ENCODE measurements around the gene ST6GAL1.
A peak's percentile ranks its signal among the peaks of the same experiment; 100 is the strongest.

ST6GAL1 gene

DNA sequence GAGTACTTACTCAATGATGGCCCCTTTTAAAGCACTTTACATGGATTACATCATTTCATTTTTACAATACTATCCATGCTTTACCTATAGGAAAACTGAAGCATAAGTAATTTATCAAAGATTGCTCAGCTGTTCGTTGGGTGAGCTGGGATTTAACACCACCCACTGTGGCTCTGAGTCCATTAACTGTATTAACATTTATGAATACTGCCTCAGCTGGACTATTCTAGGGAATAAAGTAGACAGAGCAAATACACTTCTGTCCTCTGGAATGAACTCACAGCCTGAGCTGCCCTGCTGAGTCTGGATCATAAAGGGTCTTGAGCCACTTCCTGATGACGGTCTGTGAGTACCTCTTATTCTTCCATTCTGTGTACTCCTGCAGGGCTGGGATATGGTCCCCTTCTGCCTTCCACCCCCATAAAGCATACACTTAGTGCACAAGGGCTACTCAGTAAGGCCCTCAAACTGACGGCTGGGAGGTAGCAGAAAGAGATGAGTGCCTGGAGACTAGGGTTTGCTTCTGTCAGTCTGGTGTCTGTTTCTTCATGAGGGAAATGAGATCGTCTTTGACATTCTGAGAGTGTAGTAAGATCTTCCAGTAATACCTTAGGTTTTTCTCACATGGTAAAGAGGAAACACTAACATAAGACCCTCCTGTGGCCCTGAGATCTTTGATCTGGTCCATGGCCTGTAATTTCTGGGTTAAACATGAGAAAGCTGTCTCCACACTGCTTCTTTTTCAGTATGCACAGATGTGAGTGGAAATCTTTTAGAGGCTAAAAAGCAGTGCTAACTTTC, 12.6 kb upstream of the ST6GAL1 start:
- no peak for DNase-seq

DNA sequence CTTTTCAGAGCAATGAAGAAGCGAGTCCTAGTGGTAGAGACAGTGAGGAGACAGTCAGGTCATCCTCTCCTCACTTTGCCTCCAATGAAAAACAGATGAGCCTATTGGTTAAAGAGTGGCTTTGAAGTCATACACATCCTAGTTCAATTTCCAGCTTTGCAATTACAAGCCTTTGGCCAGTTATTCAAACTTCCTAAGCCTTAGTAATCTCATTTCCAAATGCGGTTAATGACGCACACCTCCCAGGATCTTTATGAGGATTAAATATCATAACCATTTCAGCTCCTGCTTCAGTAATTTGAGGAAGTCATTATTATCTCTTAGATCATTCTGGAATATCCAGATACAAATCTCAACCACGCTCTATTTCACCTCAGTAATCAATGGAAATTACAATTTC, 10.0 kb upstream of the ST6GAL1 start:
- DNase-seq, result no peak

GRCh38 chr3:186920796-186921195, 9.5 kb upstream of the ST6GAL1 start:
- DNase-seq, result no peak

GRCh38 chr3:186921578-186921977, 8.7 kb upstream of the ST6GAL1 start:
- DNase-seq, result peak; percentile 72

DNA sequence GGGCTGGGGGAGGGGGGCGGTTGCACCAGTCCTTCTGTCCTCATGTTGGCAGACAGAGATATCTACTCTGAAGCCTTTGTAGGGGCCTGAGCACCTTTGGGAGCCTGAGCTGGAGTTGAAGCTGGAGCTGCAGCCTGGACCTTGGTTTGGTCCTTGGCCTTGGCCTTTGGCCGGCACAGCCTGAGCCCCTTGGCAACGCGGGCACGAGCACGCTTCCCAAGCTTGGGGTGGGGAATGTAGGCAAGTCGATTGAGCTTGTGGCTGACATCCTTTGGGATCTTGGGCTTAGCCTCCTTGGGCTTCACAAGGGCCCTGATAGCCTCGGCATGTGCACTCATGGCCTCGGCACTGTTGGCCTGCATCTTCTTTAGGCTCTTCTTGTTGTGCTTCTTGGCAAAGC, 8.1 kb upstream of the ST6GAL1 start:
- DNase-seq, result no peak

DNA sequence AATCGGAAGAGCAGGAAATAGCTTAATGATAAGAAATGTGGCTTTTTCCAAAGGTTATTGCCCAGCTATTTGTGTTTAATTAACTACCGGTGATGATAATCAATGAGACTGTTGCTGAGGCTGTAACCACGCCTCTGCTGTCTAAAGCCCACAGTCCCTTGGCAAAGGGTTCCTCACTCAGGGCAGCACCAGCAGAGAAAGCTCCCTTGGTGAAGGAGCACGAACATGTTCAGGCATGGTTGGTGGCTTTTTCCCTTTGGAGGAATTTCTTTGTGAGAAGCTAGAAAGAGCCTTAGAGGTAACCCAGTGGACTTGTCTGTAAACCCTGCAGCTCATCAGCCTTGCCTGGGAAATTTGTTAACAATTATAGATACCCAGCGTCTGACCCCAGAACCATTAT, 7.5 kb upstream of the ST6GAL1 start:
- DNase-seq, result no peak

GRCh38 chr3:186923241-186923640, 7.1 kb upstream of the ST6GAL1 start:
- no peak for DNase-seq

DNA sequence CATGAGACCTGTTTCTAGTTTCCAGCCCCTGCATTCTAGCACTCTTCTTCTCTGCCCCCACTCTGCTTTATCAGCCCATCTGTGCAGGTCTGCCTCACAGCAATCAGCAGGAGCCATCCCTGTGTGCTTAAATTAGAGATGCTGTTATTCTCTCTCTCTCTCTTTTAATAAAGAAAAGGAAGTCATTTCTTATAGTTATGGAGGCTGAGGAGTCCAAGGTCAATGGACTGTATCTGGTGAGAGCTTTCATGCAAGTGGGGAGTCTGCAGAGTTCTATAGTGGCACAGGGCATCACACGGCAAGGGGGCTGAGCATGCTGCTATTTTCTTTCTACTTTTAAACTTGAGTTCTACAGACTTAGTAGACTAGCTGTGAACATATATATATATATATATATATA, 4.5 kb upstream of the ST6GAL1 start:
- no peak for DNase-seq

DNA sequence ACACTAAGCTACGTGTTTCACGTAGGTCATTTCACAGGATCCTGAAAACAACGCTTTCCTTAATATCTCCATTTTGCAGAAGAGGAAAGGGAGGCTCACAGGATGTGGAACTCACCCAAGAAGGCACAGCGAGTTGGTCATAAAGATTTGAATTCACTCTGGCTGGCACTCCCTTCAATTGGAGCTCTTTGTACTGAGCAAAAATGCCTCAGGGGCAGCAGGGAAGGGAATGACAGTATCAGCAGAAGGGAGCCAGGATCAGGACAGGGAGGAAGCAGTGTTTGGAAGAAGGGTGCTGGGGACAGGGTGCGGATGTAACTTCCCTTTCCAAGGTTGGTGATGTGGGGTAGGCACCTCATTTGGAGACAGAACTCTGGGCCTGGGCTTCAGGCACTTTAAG, 1.1 kb upstream of the ST6GAL1 start:
- no peak for DNase-seq

GRCh38 chr3:186929685-186930084, 641 bp upstream of the ST6GAL1 start:
- DNase-seq, result no peak

DNA sequence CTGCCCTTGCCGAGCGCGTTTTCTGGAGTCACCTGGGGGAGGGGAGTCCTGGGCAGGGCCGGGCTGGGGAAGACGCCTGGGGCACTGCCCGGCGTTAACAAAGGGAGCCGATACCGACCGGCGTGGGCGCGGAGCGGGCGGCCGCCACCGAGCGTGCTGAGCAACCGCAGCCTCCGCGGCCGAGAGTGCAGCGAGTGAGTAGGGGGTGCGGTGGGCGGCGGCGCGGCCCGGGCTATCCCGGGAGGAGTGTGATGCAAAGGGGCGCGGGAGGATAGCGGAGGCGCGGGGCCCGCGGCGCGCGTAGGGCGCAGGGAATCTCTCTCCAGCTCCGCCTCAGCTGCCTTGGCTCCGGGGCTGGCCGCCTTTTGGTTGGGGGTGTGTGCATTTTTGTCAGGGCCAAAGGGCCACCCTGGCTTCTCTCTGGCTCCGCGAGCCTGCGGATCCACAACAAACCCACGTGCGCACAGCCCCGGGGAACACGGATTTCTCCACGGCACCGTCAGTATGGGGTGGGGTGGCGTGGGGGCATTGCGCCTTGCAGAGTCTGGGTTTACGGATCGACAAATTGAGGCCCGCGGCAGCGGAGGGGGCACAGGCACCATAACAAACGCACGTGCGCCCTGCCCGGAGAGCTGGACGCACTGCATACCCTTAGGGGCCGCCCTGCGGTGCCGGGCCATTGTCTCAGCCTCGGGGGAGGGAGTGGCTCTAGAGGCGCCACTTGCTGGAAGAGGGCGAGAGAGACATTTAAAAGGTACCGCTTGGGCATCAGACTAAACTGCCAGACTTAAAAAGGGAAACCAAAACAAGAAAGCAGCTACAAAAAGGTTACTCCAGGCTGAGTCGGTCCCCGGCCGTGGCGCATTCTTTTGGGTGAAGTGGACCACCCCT, 560 bp downstream of the ST6GAL1 start:
- DNase-seq, result peak; percentile 27

DNA sequence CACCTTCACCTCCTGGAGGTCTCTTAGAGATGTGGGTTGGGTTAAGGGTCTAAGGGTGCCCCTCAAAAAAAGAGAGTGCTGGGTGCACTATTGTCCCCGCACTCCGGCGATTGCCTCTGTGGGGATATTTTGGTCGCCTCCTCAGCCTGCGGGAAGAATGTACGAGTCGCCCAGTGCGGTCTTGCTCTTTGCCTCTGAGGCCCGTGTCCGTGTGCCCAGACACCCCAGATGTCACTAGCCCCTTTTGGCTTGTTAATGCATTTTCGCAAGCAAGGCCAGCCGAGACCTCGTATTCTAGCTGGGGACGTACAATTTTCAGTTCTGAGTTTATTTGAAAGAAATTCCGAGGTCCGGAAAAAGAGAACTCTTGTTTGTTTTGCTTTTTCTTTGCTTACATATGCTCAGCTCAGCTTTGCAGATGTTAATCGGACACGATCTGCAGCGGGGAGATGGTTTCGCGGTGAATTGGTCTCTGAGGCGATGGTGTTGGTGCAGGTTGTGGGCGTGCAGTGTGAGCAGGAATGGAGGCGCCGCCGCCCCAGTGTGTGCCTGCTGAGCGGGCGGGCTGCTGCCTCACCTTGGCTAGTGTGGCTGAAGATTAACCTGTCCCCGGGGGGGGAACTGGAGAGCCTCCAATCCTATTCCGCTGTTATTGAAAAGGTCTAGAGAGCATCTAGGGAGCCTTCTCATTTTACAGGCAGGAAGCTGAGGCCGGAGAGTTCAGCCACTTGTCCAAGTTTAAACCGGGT, 1.4 kb downstream of the ST6GAL1 start:
- DNase-seq, result peak; percentile 39

DNA sequence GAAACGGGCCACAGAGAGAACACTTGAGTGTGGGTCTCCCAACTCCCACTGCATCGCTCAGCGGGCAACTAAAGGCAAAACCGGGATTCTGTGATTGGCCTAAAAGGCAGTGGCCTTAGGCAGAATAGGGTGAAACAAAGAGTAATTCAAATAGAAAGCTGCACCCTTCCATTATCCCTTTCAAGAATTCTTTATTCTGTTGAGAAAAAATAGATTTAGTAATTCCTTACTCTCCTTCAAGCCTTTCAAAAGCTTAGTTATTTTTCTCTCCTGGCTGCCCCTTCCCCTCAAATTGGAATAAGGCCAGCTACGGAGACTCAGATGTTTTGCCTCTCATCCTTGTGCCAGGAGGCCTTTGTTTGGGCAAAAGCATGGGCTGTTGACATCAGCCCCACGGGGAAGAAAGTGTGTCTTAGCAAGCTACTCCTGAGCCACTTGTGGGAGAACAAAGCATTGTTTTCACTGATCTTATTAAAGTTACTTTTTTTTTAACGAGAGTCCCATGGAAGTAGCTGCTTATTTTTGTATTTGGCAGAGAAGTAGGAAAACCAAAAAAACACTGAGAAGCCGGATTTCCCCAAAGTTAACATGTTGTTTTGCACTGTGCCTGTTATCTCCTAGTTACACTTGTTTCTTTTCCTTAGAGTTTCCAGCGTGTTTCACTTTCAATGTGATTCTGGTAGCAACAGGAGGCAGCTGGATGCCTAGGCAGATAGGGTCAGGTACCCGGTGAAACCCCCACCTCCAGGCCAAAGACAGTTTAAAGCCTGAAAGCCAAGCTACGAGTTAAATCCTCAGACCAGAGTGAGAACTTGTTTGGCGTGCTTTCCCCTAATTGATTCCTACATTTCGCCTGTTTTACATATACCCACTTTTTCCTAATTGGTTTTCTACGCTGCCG, 2.2 kb downstream of the ST6GAL1 start:
- DNase-seq, result peak; percentile 39

DNA sequence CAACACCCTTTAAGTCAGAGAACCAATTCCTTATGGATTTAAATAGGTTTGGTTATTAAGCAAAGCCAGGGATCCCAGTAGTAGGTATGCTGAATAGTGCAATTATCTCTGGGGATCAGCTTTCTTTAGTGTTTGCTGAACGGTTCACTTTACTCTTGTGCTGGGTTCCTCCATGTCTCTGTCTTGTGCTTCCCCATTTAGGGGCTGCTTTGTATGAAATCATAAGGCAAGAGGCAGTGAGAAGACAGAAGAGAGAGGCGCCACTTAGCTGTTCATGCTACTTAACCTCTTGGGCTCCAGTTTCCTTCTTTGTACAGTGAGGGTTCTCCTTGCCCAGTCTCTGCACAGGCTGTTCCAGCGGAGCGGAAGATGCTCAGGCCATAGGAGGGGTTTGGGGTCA, 3.5 kb downstream of the ST6GAL1 start:
- no peak for DNase-seq

DNA sequence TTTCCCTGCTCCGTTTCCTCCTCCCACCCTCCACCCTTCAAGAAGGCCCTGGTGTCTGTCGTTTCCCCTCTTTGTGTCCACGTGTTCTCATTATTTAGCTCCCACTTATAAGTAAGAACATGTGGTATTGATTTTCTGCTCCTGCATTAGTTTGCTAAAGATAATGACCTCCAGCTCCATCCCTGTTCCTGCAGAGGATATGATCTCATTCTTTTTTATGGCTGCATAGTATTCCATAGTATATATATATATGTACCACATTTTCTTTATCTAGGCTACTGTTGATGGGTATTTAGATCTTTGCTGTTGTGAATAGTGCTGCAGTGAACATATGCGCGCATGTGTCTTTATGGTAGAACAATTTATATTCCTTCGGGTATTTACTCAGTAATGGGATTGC, 4.8 kb downstream of the ST6GAL1 start:
- DNase-seq, result no peak

- no peak for DNase-seq
Measured at GRCh38 chr3:186937017-186937875, 6.9 kb downstream of the ST6GAL1 start.

GRCh38 chr3:186938716-186939115, 8.4 kb downstream of the ST6GAL1 start:
- DNase-seq, result no peak

DNA sequence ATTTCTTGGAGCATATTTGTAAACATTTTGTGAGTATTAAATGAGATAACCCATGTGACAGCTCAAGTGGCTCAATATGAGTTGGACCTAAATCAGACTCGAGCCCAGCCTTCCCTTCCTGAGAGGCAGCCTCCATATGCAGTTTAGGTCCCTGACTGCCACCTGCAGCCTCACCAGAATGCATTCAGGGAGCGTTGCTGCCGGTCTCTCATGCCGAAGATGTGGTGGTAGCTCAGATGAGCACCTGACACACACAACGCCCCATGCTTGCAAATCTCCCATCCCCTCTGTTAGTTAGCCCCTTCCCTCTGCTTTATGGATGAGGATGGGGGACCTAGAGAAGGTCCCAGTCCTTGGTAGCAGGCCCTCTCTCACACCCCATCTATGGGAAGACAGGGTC, 9.2 kb downstream of the ST6GAL1 start:
- DNase-seq, result no peak

- no peak for DNase-seq
Measured at GRCh38 chr3:186940967-186941366, 10.6 kb downstream of the ST6GAL1 start.

DNA sequence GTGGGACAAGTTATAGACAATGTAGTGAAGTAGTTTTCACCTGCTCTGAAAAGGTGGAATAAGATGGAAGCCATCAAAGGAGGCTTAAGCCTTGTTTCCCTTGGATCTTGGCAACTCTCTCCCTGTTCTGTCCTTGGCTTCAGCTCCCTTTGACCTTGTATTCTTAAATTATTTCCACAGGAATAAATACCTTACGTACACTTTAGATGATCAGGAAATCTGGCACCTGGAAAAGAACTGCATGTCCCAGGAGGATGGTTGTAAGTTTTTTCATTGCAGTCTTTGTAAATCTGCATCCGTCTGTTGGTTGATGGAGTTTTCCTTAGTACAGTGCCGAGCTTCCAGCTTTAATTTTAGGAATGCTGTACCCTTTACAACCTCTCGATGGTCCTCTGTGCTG, 11.8 kb downstream of the ST6GAL1 start:
- no peak for DNase-seq

DNA sequence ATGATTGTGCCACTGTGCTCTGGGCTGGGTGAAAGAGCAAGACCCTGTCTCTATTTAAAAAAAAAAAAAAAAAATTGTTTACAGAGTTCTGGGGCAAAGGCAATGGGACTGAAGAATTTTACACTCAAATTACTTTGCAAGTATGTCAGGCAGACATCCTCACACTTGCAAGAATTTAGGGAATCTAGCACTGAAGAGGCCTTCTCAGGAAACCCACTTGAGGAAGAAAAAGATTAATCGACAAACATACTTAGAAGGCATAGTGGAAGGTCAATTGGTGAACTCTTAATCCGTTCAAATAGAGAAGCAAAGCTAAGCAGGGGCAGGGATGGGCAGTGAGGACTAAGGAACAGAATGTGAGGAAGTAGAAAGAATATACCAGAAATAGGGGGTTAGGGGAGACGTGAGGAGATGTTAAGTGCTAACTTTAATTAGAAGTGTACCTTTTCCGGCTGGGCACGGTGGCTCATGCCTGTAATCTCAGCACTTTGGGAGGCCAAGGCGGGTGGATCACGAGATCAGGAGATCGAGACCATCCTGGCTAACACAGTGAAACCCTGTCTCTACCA, 15.0 kb downstream of the ST6GAL1 start:
- no peak for DNase-seq

Data from NCI-H2227 treated with DMSO at 0.1 percent for 48 hours (cell line).